Right lobe of liver (tissue), 6 donors: ENCODE data around the gene USP2. TPM values are rescaled to one million over a fixed set of nuclear protein-coding genes. Genes with fewer than 3 reads are reported as not detected.

ENCODE experiments used
- ATAC-seq, 4 donors: fragments of 200-7000 bp; cut with Tn5 transposase; one replicate each; pipeline ENCODE4 v1.9.1; 2020; ENCODE audit warnings: mild to moderate bottlenecking in 4 of 4, moderate library complexity in 4 of 4
- DNase-seq, 3 donors: peaks; one replicate each; pipeline ENCODE4 v3.0.0-alpha.2; 2020
- H3K27ac ChIP-seq, 3 donors: fragments of 200-600 bp; one replicate each; pipeline ENCODE4 v1.8.0; 2022
- H3K27me3 ChIP-seq, 2 donors: fragments of 200-600 bp; one replicate each; pipeline ENCODE4 v1.8.0; 2022
- H3K36me3 ChIP-seq, 4 donors: fragments of 200-600 bp; sonication (generic) in 1 of 4; one replicate each; pipeline versions ENCODE4 v1.5.1 to v1.8.0; 2017 to 2022; ENCODE audit warnings: control low read depth in 1 of 4
- H3K4me1 ChIP-seq, 4 donors: fragments of 200-600 bp; sonication (generic) in 1 of 4; one replicate each; pipeline versions ENCODE4 v1.5.1 to v1.8.0; 2017 to 2022; ENCODE audit warnings: control low read depth in 1 of 4
- H3K4me3 ChIP-seq, 3 donors: fragments of 200-600 bp; one replicate each; pipeline ENCODE4 v1.8.0; 2022
- H3K9me3 ChIP-seq, 4 donors: fragments of 200-600 bp; sonication (generic) in 1 of 4; one replicate each; pipeline versions ENCODE4 v1.5.1 to v1.8.0; 2017 to 2022; ENCODE audit warnings: control low read depth in 1 of 4
- CTCF ChIP-seq, 4 donors: fragments of 200-600 bp in 3 of 4; fragments of 450-650 bp in 1 of 4; IDR thresholded peaks; one replicate each; pipeline versions ENCODE4 v1.5.1 to v1.8.0; 2016 to 2022; ENCODE audit warnings: antibody characterized with exemption in 4 of 4, mild to moderate bottlenecking in 2 of 4
- POLR2A ChIP-seq: fragments of 450-650 bp; IDR thresholded peaks from one replicate; pipeline ENCODE4 v1.6.1; 2017; ENCODE audit warnings: antibody characterized with exemption, mild to moderate bottlenecking
- WGBS: methylation state at CpG from one replicate; pipeline ENCODE4 v1.1.6; 2018; ENCODE audit warnings: low coverage, low lambda C conversion rate; ENCODE audit not compliant: insufficient coverage; ENCODE audit errors: missing lambda C conversion rate; 5-methylcytosine and 5-hydroxymethylcytosine counted together
- intact Hi-C, 2 donors: fragments of 100-400 bp; cut with DNase I; formaldehyde crosslinking; loops; one replicate each; pipeline versions ENCODE4 v1.11.2 to v1.14.1; 2022
- total RNA-seq, 6 experiments: library from RNA; depleted of rRNA in 2 of 6; stranded (reverse); fragments of >200 nt in 2 of 6; fragmentation: NEBNext Ultra II Directional in 3 of 6; extraction: Animal tissue kit (Norgen Biotek cat#: 25700) in 3 of 6; gene quantifications; one replicate each; pipeline versions ENCODE4 v1.1.0 to v1.2.4, GENCODE V29; 2016 to 2023
- donor health status: DM: no; HTN: yes; CAD: no.
- donor health status: DM: no; HTN: no; CAD: no.
- donor health status: DM: no; HTN: no; CAD: no.
- donor health status: DM: no; HTN: yes; CAD: no.
- donor health status: DM: no; HTN: yes; CAD: no.

The USP2 gene
- total RNA-seq, 6 experiments from 2014 or later, result 1.3 to 25.9 (median 4.6) TPM

- Histone ChIP-seq H3K4me3 (peak overlapping the region; percentile 32 to 42 (median 35)), H3K4me1 (peaks cover 0 to 21% (median 1%) of the 10 kb centered on the region in 4 donors), H3K27me3 (peaks cover 0 to 4% of the 10 kb centered on the region in 2 donors), H3K27ac (peak overlapping the region; percentile 15 to 63 (median 43)), H3K36me3 (no peaks in the 10 kb centered on the region), H3K9me3 (no peaks in the 10 kb centered on the region)
- intact Hi-C loops, result no loop called here
- WGBS, result 7% methylated on average over 6 of the region's 46 CpGs
- DNase-seq (peak in 2 of 3 donors; percentile 36 to 62), ATAC-seq (no peak)
- TF ChIP-seq POLR2A (no peak), CTCF (IDR thresholded peaks at IDR 0.05) (no peak)
Measured at GRCh38 chr11:119316016-119316728, 65.3 kb downstream of the USP2 start.

- 0% methylated on average over 4 of the region's 29 CpGs for WGBS
- TF ChIP-seq CTCF (IDR thresholded peaks at IDR 0.05), result no peak
- TF ChIP-seq POLR2A, result no peak
- peak overlapping the region; percentile 32 to 42 (median 35) for H3K4me3 ChIP-seq
- H3K4me1 ChIP-seq, result peaks cover 0 to 16% (median 0%) of the 10 kb centered on the region in 4 donors
- H3K27ac ChIP-seq, result peak overlapping the region in 1 of 3 donors; percentile 63
- no peaks in the 10 kb centered on the region for H3K9me3 ChIP-seq
- ATAC-seq (peak in 2 of 4 donors; percentile 24 to 34), DNase-seq (peak in 2 of 3 donors; percentile 39 to 56)
- intact Hi-C loops, result no loop called here
- H3K36me3 ChIP-seq, result no peaks in the 10 kb centered on the region
- H3K27me3 ChIP-seq, result peaks cover 0 to 4% of the 10 kb centered on the region in 2 donors
Measured at GRCh38 chr11:119315131-119316015, 66.1 kb downstream of the USP2 start.

GRCh38 chr11:119314726-119315125, 66.8 kb downstream of the USP2 start:
- intact Hi-C loops, result no loop called here
- no peak for TF ChIP-seq POLR2A
- TF ChIP-seq CTCF (IDR thresholded peaks at IDR 0.05), result no peak
- peaks cover 0 to 4% of the 10 kb centered on the region in 2 donors for H3K27me3 ChIP-seq
- ATAC-seq, result no peak
- no peak overlapping the region for H3K4me3 ChIP-seq
- no peaks in the 10 kb centered on the region for H3K36me3 ChIP-seq
- no CpG with 5 or more reads among the region's 18 CpGs for WGBS
- no peak overlapping the region for H3K27ac ChIP-seq
- peaks cover 0 to 16% (median 0%) of the 10 kb centered on the region in 4 donors for H3K4me1 ChIP-seq
- peak in 1 of 3 donors; percentile 45 for DNase-seq
- no peaks in the 10 kb centered on the region for H3K9me3 ChIP-seq

- Histone ChIP-seq H3K36me3 (no peaks in the 10 kb centered on the region), H3K4me1 (no peaks in the 10 kb centered on the region), H3K4me3 (no peak overlapping the region), H3K27me3 (no peaks in the 10 kb centered on the region), H3K9me3 (no peaks in the 10 kb centered on the region), H3K27ac (no peak overlapping the region)
- intact Hi-C loops, result no loop called here
- ATAC-seq, result no peak
- WGBS, result 93% methylated on average over 19 of the region's 20 CpGs
- TF ChIP-seq POLR2A, result no peak
- no peak for TF ChIP-seq CTCF (IDR thresholded peaks at IDR 0.05)
- DNase-seq, result no peak
Measured at GRCh38 chr11:119310682-119311052, 70.8 kb downstream of the USP2 start.
